Liver (tissue), 3 donors: ENCODE measurements around the gene RGP1.

Experiments
- ATF3 ChIP-seq: IDR thresholded peaks from 2 replicates; pipeline ENCODE4 v1.6.1; 2016; ENCODE audit warnings: antibody characterized with exemption
- CTCF ChIP-seq: fragments of 150-350 bp; IDR thresholded peaks from 2 replicates; pipeline ENCODE4 v1.5.1; 2017; ENCODE audit warnings: improper control_type of control experiment, low read depth, low read length; ENCODE audit not compliant: missing input control
- EGR1 ChIP-seq, 2 donors: IDR thresholded peaks; 2 replicates each; pipeline ENCODE4 v1.6.1; 2016 to 2018; ENCODE audit warnings: antibody characterized with exemption in 2 of 2, low read depth in 2 of 2
- FOXA1 ChIP-seq: IDR thresholded peaks from 2 replicates; pipeline ENCODE4 v1.6.1; 2016; ENCODE audit warnings: antibody characterized with exemption
- JUND ChIP-seq, 2 donors: IDR thresholded peaks; 2 replicates each; pipeline ENCODE4 v1.6.1; 2016; ENCODE audit warnings: antibody characterized with exemption in 2 of 2
- MAX ChIP-seq: IDR thresholded peaks from 2 replicates; pipeline ENCODE4 v1.6.1; 2016; ENCODE audit warnings: antibody characterized with exemption
- RAD21 ChIP-seq, 2 donors: IDR thresholded peaks; 2 replicates each; pipeline ENCODE4 v1.6.1; 2016; ENCODE audit warnings: antibody characterized with exemption in 2 of 2, mild to moderate bottlenecking in 2 of 2
- REST ChIP-seq: IDR thresholded peaks from 2 replicates; pipeline ENCODE4 v1.6.1; 2016; ENCODE audit warnings: antibody characterized with exemption, mild to moderate bottlenecking
- TAF1 ChIP-seq: conservative IDR thresholded peaks from 2 replicates; pipeline ENCODE4 v1.6.1; 2016; ENCODE audit warnings: antibody characterized with exemption, mild to moderate bottlenecking
- YY1 ChIP-seq: IDR thresholded peaks from 2 replicates; pipeline ENCODE4 v1.6.1; 2016; ENCODE audit warnings: antibody characterized with exemption, mild to moderate bottlenecking
- donor health status: healthy.
- donor health status: healthy.

GRCh38 chr9:35717132-35717870, 31.8 kb upstream of the RGP1 start:
- TF ChIP-seq REST (no peak), CTCF (no peak), MAX (no peak), RAD21 (IDR thresholded peaks at IDR 0.05) (no peak), JUND (IDR thresholded peaks at IDR 0.05) (no peak), YY1 (no peak), FOXA1 (no peak), ATF3 (no peak), TAF1 (no peak), EGR1 (IDR thresholded peaks at IDR 0.05; ENCODE audit: low read depth in 2 of 2) (no peak)
